C4-2B (cell line): ENCODE results near the gene C2CD3.

Experiments used
- ZFX ChIP-seq: fragments of 450-650 bp; IDR thresholded peaks from 2 replicates; pipeline ENCODE4 v1.6.1; 2017
- TF ChIP-seq, protein P1 (sequence below): fragments of 450-650 bp; conservative IDR thresholded peaks from 2 replicates; pipeline ENCODE4 v1.5.1; 2017; ENCODE audit warnings: mild to moderate bottlenecking

DNA sequence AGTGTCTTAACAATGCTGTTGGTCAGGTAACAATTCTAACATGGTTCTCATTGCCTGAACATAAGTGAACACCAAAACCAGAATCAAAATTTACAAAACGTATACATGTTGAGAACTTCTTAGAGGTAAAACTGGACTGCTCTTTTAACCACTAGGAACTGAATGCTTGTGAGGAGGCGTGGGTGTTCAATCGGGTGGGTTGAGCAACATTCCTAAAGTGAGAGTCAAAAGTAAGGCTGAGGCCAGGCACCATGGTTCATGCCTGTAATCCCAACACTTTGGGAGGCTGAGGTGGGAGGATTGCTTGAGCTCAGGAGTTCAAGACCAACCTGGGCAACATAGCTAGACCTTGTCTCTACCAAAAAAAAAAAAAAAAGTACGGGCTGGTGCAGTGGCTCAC, 11.8 kb upstream of the C2CD3 start:
- TF ChIP-seq, protein P1, sequence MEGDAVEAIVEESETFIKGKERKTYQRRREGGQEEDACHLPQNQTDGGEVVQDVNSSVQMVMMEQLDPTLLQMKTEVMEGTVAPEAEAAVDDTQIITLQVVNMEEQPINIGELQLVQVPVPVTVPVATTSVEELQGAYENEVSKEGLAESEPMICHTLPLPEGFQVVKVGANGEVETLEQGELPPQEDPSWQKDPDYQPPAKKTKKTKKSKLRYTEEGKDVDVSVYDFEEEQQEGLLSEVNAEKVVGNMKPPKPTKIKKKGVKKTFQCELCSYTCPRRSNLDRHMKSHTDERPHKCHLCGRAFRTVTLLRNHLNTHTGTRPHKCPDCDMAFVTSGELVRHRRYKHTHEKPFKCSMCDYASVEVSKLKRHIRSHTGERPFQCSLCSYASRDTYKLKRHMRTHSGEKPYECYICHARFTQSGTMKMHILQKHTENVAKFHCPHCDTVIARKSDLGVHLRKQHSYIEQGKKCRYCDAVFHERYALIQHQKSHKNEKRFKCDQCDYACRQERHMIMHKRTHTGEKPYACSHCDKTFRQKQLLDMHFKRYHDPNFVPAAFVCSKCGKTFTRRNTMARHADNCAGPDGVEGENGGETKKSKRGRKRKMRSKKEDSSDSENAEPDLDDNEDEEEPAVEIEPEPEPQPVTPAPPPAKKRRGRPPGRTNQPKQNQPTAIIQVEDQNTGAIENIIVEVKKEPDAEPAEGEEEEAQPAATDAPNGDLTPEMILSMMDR: no peak
- no peak for TF ChIP-seq ZFX
